ENCODE results near the gene CALCR.
"Not testable (repeated sequence)": the region's sequence is repeated elsewhere in the genome, so short reads cannot be mapped to it uniquely, and the experiment has no call there.

Gene CALCR

DNA sequence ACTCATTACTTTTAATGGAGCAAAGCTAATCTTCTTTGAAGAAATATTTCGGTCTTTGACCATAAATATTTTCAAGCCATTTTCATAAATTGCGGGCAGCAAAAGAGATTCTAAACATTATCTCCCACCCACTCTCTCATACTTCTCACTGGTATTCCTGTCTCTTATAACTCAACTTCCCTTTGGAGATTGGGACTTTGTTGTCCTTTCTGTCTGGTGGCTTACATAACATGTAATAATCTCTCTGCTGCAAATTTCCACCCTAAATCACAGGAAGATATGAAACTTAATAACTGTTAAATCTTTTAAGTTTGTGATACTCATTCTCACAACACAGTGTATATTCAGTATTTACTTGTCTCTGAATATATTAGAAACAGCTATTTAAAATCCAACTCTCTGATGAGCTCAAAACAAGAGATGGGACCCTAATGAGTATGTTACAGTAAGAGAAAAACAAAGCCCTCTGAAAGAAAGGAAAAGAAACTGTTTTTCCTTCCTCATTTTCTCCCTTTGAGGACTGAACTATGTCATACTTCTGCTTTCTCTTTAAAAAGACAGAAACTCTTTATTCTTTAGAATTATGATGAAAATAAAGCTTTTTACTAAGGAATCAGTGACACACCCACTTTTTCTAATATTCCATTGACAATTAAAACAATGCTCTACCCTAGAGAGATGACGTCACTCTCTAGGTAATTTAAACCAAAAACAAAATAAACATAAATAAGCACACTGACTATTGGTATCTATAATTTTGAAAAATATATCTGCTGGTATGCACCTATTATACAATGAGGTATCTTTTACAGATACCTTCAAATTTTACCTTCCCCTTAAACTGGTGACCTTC, 14.7 kb downstream of the CALCR start:
- DNase-seq (ENCODE audit: low read depth) = no peak

- no peak for DNase-seq (ENCODE audit: low read depth)
These were observed 15.6 kb downstream of the CALCR start for GRCh38 chr7:93558705-93559614.

- DNase-seq (ENCODE audit: low read depth) = no peak
These were observed 22.6 kb downstream of the CALCR start for GRCh38 chr7:93551931-93552330.

DNA sequence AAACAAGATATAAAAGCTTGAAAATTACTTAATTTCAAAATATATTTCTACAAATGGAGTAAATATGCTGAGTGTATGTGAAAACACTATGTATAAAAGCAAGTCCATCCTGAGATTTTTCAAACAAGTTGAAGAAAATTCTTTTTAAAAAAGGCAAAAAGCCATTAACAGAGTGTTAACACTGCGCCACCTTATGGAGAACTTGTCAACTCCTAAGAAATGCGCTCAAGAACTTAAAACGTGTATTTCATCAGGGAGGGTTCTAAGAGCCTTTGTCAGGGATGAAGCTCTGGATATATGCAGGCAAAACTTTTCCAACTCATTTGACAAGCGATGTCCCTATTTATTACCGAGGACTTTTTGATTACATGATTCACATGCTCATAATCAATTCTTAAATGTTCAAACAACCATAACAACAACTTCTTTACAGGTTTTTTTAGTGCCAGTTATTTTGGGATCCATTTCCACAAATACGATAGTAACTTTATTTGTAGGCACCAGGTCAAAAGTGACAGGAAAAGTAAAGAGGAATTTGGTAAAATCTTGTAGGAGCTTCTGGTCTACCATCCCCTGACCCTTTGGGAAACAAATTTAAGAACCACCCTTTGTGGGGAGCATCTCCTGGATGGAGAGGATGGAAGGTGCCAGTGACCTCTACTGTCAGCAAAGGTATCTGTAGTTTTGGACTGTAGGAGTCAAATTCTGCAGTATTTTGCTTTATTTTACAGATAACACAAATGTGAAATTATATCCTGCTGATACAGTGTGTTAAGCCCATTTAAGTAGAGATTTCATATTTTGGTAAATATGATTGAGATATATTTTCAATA, 23.2 kb downstream of the CALCR start:
- peak; percentile 2 for DNase-seq (ENCODE audit: low read depth)

DNA sequence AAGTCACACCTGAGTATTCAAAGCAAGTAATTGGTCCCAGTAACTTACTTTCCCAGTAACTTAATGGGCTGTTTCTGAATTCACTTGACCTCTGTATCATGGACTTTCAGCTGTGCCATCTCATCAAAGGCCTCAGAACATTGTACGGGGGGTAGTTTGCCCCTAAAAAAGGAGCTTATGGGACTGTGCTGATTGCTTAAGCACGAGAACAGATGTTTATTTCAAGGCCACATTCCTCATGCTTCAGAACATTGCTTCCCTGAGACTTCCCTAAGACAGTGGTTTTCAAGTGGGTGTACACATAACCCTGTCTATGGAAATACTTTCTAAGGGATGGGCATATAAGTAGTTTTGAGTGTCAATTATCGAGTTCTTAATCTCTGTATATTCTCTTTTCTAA, 26.8 kb downstream of the CALCR start:
- DNase-seq (ENCODE audit: low read depth) = no peak

GRCh38 chr7:93544691-93545090, 29.8 kb downstream of the CALCR start:
- no peak for DNase-seq (ENCODE audit: low read depth)

DNA sequence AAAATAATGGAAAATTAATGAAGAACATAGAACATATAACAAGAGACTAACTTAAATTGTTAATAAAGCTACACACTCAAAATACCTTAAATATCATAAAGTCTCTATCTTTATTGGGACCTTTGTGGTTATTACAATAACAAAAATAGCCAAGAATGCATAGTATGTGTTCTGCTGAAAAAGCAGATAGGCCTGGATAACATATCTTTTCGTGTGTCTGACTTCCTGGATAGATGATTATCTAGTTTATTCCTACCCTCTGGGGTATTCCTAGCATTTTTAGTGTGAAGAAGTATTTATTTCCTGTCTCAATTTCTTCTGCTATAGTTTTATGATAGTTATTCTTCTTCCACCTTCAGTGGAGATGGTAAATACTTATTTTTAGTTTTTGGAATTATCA, 36.5 kb downstream of the CALCR start:
- DNase-seq (ENCODE audit: low read depth) = no peak

- no peak for DNase-seq (ENCODE audit: low read depth)
These were observed 38.9 kb downstream of the CALCR start for GRCh38 chr7:93535616-93536015.

DNA sequence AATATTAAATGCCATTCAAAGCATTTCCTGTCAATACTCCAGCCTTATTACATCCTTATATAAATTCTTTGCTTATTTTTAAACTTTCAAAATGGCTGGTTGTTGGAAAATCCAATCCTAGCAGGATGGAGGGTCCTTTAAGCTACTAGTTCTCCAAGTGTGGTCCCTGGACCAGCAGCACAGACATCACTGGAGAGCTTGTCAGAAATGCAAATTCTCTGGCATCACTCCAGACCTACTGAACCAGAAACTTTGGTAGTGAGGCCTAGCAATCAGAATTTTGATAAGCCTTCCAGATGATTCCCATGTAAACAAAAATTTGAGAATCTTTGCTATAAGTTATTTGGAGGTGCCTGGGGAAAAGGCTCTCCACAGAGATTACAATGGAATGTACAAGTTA, 43.8 kb downstream of the CALCR start:
- DNase-seq (ENCODE audit: low read depth) = no peak

GRCh38 chr7:93516834-93517233, 57.7 kb downstream of the CALCR start:
- DNase-seq (ENCODE audit: low read depth) = no peak

DNA sequence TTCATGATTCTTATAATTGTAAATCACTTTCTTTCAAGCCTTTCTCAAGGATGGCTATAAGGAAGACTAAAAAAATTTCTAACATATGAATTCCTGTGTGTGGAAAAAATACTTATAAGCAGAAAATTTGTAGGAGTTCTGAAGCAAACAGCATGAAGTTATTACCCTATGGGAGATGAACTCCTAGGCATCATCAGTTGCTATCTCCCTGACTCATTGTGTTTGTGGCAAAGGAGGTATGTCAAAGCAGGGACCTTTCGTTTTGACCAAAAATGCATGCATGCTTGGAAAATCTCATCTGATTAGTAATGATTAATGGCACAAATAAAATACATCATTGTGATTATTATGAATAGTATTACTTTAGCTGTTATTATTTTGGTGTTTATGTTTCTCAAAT, 59.4 kb downstream of the CALCR start:
- no peak for DNase-seq (ENCODE audit: low read depth)

GRCh38 chr7:93509303-93509702, 65.2 kb downstream of the CALCR start:
- no peak for DNase-seq (ENCODE audit: low read depth)

- no peak for DNase-seq (ENCODE audit: low read depth)
These were observed 71.4 kb downstream of the CALCR start for GRCh38 chr7:93503088-93503487.

DNA sequence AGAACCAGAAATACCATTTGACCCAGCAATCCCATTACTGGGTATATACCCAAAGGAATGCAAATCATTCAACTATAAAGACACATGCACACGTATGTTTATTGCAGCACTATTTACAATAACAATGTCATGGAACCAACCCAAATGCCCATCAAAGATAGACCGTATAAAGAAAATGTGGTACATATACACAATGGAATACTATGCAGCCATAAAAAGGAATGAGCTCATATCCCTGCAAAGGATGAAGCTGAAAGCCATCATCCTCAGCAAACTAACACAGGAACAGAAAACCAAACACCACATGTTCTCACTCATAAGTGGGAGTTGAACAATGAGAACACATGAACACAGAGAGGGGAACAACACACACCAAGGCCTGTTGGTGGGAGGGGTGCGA, 82.7 kb downstream of the CALCR start:
- DNase-seq (ENCODE audit: low read depth) = not testable (repeated sequence)

GRCh38 chr7:93476491-93477344, 97.8 kb downstream of the CALCR start:
- DNase-seq (ENCODE audit: low read depth) = no peak

GRCh38 chr7:93475811-93476210, 98.7 kb downstream of the CALCR start:
- DNase-seq (ENCODE audit: low read depth) = no peak

- DNase-seq (ENCODE audit: low read depth) = no peak
These were observed 103.1 kb downstream of the CALCR start for GRCh38 chr7:93471456-93471855.

DNA sequence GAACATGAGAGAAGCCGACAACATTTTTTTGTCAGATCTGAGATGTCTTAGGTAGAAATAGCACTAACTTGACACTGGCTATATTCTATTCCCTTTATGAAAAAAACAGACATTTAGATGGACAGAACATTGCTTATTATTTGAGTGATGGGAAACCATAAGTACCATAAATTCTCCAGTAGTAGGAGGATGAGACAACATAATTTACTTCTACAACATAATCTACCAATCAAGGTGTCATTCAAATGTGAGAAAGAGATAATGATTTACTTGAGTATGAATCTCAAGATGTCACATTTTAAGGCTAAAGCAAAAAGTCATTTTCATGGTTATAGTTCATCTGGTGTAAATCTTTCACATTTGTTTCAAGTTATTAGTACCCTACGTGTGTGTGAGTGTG, 110.8 kb downstream of the CALCR start:
- no peak for DNase-seq (ENCODE audit: low read depth)

DNA sequence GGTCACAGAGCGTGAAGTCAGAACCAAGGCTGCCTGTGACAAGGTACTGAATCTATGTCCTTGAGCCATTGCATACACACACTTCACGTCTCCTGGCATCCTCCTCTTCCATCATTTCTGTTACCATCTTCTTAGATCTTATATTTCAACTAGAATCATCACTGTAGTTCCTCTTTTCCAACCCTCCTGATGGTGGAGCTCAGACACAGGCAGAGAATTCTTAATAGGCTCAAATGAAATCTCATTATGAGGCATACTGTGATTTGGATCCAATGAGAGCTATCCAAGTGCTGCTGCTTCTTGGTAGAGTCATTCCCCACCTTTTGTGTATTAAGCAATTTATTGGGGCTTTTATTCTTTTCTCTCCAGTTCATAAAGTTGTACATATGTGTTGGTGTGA, 113.2 kb downstream of the CALCR start:
- DNase-seq (ENCODE audit: low read depth) = no peak

DNA sequence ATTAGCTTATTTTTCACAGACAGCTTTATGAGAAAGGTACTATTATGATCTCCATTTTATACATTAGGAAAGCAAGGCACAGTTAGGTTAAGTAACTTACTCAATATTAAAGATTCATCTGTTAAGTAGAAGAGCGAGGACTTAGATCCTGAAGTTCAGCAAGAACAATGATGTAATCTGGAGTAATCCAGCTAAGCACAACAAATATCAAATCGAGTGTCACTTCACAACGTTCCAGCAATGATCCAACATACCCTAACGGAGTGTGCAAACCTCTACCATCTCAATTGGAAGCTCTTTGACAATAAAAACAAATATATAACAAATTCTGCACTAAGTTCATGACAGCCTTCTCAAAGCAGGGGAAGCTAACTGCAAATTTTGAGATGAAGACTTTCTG, 121.3 kb downstream of the CALCR start:
- DNase-seq (ENCODE audit: low read depth) = no peak

GRCh38 chr7:93448176-93448575, 126.3 kb downstream of the CALCR start:
- no peak for DNase-seq (ENCODE audit: low read depth)

Data from HS-27A (cell line).